NCI-H510A treated with DMSO at 0.1 percent for 48 hours (cell line): ENCODE results near the gene ETV3L.
"Not testable (repeated sequence)": the region's sequence is repeated elsewhere in the genome, so short reads cannot be mapped to it uniquely, and the experiment has no call there.

Experiments used
- DNase-seq: peaks from one replicate; lab custom pipeline; 2025; lab: John Stamatoyannopoulos, UW

Gene ETV3L

GRCh38 chr1:157105298-157105987, 5.8 kb upstream of the ETV3L start:
- DNase-seq = no peak

DNA sequence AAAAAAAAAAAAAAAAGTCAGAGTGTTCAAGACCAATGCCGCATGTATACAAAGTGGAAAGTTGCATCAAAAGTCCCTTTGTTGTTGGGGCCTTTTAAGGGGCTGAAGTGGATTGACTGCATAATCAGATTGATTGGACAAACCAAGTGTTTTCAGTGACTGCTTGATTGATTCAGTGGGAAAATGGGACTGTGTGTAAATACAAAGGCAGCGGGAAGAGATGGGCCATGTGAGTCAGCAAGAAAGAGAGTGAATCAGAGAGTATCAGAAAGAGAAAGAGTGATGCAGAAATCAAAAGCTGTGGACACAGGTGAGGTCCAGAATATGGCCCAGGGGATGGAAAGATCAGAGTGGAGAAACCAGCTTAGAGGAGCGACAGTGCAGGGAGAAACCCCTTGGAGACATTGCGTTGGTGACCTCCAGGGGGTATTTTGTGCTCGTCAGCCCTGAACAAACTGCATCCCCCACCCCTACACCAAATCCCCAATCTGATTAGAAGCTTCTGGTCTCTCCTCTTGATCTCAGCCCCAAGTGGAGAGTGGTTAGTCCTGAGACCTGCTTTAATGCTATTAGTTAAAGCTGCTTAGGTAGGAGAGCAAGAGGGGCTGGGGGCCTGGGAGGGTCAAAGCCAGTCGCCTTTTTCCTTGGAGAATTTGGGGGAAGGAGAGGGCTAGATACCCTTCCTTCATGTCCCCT, 5.1 kb upstream of the ETV3L start:
- DNase-seq = no peak

DNA sequence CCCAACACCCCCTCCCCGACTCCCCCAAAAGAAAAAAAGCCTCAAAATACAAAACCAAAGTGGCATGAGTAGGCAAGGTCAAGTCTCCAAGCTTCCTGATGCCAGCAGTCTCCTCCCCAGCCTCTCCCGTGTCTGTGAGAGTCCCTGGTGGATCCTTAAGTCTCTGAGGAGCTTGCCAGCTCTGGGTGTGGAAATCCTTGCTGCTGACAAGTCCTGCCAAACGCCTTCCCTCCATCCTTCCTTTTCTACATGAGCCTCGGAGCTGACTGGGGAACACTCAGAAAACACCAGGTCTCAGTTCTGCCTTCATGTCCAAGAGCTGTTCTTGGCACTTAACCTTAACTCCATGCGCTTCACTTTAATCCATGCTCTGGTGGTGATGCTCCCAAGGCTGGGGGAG, 3.7 kb upstream of the ETV3L start:
- DNase-seq = no peak

DNA sequence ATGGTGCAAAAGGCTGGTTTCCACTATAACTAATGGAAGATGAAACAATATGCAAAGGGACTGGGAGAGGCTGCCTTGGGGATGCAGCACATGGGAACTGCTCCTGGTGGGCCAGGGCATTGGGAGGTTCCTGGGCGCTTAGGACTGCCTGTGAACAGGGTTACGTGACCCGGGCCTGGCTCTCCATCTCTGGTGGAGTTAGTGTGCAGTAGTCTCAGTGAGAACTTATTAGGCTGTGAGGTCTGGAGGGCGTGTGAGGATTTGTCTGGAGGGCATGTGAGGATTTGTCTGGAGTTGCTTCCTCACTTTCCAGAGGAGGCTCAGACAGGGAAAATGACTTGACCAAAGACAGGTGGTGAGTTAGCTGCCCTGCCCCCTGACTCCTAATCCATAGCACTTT, 1.5 kb upstream of the ETV3L start:
- DNase-seq = no peak

- not testable (repeated sequence) for DNase-seq
Observed at GRCh38 chr1:157098987-157099632, 498 bp downstream of the ETV3L start.

GRCh38 chr1:157098519-157098918, 1.1 kb downstream of the ETV3L start:
- no peak for DNase-seq

DNA sequence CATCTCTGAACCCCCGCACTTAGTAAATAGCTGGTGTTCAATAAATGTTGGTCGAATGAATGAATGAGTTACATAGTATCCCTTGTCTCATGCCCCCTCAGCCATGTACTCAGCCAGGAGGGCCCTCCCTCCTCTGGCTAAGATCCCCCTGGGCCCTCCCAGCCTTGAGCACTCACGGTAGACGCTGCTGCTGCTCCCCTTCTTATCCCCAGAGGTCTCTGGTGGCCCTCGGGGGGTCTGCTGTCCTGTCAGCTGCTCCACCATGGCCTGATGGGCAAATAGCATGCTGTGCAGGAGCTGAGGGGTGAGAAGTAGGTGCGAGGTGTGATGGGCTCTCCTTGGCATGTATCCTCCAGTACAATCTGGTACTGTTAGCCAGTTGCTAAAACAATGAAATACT, 1.9 kb downstream of the ETV3L start:
- DNase-seq = no peak

DNA sequence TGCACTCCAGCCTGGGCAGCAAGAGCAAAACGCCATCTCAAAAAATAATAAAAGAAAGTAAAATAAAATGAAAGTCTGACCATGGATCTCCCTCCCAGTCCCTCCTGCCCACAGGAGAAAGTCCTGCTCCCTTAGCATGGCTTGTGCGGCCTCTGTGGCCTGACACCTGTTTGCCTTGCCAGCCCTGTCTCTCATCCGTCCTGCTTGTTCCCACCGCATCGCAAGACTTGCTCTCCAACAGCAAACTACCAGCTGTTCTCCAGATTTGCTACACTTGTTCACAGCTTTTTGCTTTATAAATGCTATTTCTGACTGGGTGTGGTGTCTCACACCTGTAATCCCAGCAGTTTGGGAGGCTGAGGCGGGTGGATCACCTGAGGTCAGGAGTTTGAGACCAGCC, 2.7 kb downstream of the ETV3L start:
- DNase-seq = no peak

DNA sequence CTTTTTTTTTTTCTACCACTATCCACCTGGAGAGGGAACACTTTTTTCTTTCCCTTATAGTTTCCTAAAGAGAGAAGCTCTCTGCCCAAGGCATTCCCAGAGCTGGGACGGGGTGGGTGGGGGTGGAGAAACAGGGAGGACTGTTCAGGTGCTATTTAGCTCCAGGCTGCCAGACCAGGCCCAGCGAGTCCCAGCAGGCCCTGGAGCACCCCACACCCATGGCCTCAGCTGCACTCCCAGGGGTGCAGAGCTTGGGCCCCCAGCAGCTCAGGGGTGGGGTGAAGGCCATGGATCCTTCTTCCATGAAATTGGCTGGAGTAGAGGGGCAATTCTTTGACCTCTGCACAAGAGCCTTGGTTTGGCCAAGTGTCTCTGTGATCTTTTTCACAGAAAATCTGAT, 4.1 kb downstream of the ETV3L start:
- DNase-seq = no peak

GRCh38 chr1:157095091-157095490, 4.5 kb downstream of the ETV3L start:
- DNase-seq = no peak

GRCh38 chr1:157092831-157093230, 6.8 kb downstream of the ETV3L start:
- no peak for DNase-seq

- no peak for DNase-seq
Observed at GRCh38 chr1:157091668-157092273, 7.8 kb downstream of the ETV3L start.

- no peak for DNase-seq
Observed at GRCh38 chr1:157091186-157091585, 8.4 kb downstream of the ETV3L start.

DNA sequence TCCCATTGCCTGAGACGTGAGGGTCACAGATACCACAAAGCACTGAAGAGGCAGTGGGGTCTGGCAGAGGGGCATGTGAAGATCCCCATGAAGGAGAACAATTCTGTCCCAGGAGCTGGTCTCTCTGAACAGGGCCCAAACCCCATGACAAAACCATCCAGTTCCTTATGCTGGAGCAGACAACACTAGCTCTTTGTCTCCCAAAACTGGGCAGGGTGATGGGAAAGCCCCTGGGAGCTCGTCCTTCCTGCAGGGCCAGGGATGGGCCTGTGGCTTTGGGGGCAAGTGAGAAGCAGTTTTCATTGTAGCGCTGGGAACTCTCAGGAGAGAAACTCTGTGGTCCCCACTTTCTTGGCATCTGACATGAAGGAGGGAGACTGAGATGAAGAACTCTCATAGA, 8.8 kb downstream of the ETV3L start:
- no peak for DNase-seq

- DNase-seq = peak; percentile 50
Observed at GRCh38 chr1:157090196-157090647, 9.4 kb downstream of the ETV3L start.

- no peak for DNase-seq
Observed at GRCh38 chr1:157089789-157090188, 9.8 kb downstream of the ETV3L start.

DNA sequence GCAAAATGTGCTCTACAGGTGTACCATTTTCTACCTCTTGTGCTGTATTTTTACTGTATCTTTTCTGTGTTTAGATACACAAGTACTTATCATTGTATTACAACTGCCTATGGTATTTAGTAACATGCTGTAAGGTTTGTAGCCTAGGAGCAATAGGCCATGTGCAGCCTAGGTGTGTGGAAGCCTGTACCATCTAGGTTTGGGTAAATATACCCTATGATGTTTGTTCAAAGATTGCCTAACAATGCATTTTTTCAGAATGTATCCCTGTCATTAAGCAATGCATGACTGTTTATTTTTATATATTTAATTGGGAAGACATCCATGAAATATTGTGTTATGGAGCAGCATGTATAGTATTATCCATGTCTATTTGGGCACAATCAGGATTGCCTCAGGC, 11.0 kb downstream of the ETV3L start:
- no peak for DNase-seq

- DNase-seq = no peak
Observed at GRCh38 chr1:157087030-157087429, 12.6 kb downstream of the ETV3L start.

DNA sequence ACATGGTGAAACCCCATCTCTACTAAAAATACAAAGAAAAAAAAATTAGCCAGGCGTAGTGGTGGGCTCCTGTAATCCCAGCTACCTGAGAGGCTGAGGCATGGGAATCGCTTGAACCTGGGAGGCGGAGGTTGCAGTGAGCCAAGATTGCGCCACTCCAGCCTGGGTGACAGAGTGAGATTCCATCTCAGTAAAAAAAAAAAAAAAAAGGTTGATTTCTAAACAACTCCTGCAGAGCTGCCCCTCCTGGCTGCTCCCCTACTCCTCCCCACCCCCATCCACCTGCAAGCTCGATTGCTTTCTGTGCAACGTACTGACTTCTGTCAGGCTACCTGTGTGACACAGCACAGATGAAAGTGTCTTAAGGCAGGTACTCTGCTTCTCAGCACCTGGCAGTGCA, 13.3 kb downstream of the ETV3L start:
- no peak for DNase-seq

- no peak for DNase-seq
Observed at GRCh38 chr1:157085421-157085820, 14.2 kb downstream of the ETV3L start.

GRCh38 chr1:157084720-157085119, 14.9 kb downstream of the ETV3L start:
- no peak for DNase-seq

- DNase-seq = no peak
Observed at GRCh38 chr1:157081707-157082106, 17.9 kb downstream of the ETV3L start.

- DNase-seq = no peak
Observed at GRCh38 chr1:157080714-157081113, 18.9 kb downstream of the ETV3L start.
